Fibroblast of lung (primary cell): ENCODE data around the gene MAML2. TPM values are rescaled to one million over a fixed set of nuclear protein-coding genes. Genes with fewer than 3 reads are reported as not detected.

ENCODE experiments used
- DNase-seq, 2 donors: peaks; one replicate each; pipeline versions ENCODE4 v3.0.0 to v3.0.0-alpha.2; 2010; ENCODE audit warnings: low read depth in 2 of 2
- H2AFZ ChIP-seq: 2 replicates; pipeline ENCODE4 v1.5.1; 2012; ENCODE audit warnings: low read length, control low read depth, inconsistent platforms
- H3K27ac ChIP-seq: 2 replicates; pipeline ENCODE4 v1.5.1; 2011; ENCODE audit warnings: low read length, control low read depth; ENCODE audit not compliant: insufficient read depth
- H3K27me3 ChIP-seq: 2 replicates; pipeline ENCODE4 v1.5.1; 2011; ENCODE audit warnings: mild to moderate bottlenecking, low read length; ENCODE audit not compliant: control insufficient read depth, insufficient read depth
- H3K36me3 ChIP-seq: 2 replicates; pipeline ENCODE4 v1.5.1; 2011; ENCODE audit warnings: low read length; ENCODE audit not compliant: control insufficient read depth, insufficient read depth
- H3K4me1 ChIP-seq: 2 replicates; pipeline ENCODE4 v1.5.1; 2011; ENCODE audit warnings: low read length; ENCODE audit not compliant: control insufficient read depth, insufficient read depth; ENCODE audit errors: extremely low read depth
- H3K4me2 ChIP-seq: 2 replicates; pipeline ENCODE4 v1.5.1; 2011; ENCODE audit warnings: low read length, control low read depth; ENCODE audit not compliant: insufficient read depth; ENCODE audit errors: extremely low read depth
- H3K4me3 ChIP-seq, 4 experiments: fragments of 200-600 bp in 1 of 4; sonication (generic) in 1 of 4; replicated peaks in 1 of 4; 2 replicates each; pipeline ENCODE4 v1.5.1; 2011 to 2016; ENCODE audit warnings: low read length in 4 of 4, low read depth in 3 of 4, mild to moderate bottlenecking in 3 of 4, control low read depth in 2 of 4, inconsistent platforms in 1 of 4, mixed read lengths in 1 of 4; ENCODE audit not compliant: insufficient read depth in 1 of 4; ENCODE audit errors: control extremely low read depth in 1 of 4
- H3K79me2 ChIP-seq: 2 replicates; pipeline ENCODE4 v1.5.1; 2012; ENCODE audit warnings: mild to moderate bottlenecking, low read length, inconsistent platforms; ENCODE audit not compliant: control insufficient read depth, insufficient read depth
- H3K9ac ChIP-seq: 2 replicates; pipeline ENCODE4 v1.5.1; 2011; ENCODE audit warnings: mild to moderate bottlenecking, low read length, control low read depth; ENCODE audit not compliant: insufficient read depth
- H3K9me3 ChIP-seq: 2 replicates; pipeline ENCODE4 v1.5.1; 2012; ENCODE audit warnings: low read depth, low read length; ENCODE audit not compliant: control insufficient read depth, insufficient read depth
- H4K20me1 ChIP-seq: 2 replicates; pipeline ENCODE4 v1.5.1; 2011; ENCODE audit warnings: low read length; ENCODE audit not compliant: control insufficient read depth, insufficient read depth; ENCODE audit errors: extremely low read depth
- CTCF ChIP-seq, 2 donors: IDR thresholded peaks in 1 of 2; conservative IDR thresholded peaks in 1 of 2; 1 replicate in 1 of 2; 2 replicates in 1 of 2; pipeline ENCODE4 v1.5.1; 2011 to 2012; ENCODE audit warnings: low read length in 2 of 2, control low read depth in 1 of 2, inconsistent platforms in 1 of 2, low read depth in 1 of 2, mild to moderate bottlenecking in 1 of 2
- EZH2 ChIP-seq: IDR thresholded peaks from 2 replicates; pipeline ENCODE4 v1.5.1; 2012; ENCODE audit warnings: low read length, control low read depth, mild to moderate bottlenecking; ENCODE audit errors: missing control alignments
- polyA plus RNA-seq, 2 donors: library from polyadenylated mRNA; depleted of rRNA in 1 of 2; stranded (reverse) in 1 of 2; unstranded in 1 of 2; fragments of >200 nt; gene quantifications; 2 replicates each; pipeline ENCODE4 v1.2.1, GENCODE V29; 2011 to 2012; ENCODE audit warnings: missing spikeins in 1 of 2
- total RNA-seq: library from RNA; depleted of rRNA; stranded (reverse); fragments of >200 nt; gene quantifications from 2 replicates; pipeline ENCODE4 v1.2.1, GENCODE V29; 2014

The MAML2 gene
- total and polyA plus RNA-seq, 2 donors (not counting 1 experiment from before 2014, with no cell fraction given), result 13.0 to 19.0 TPM

GRCh38 chr11:96279896-96280290 is 63.1 kb downstream of the MAML2 start:
- no peak overlapping the region for H3K4me2 ChIP-seq
- H3K36me3 ChIP-seq, result no peaks in the 10 kb centered on the region
- no peak overlapping the region for H3K27ac ChIP-seq
- peaks cover 12% of the 10 kb centered on the region for H3K79me2 ChIP-seq
- TF ChIP-seq EZH2, result no peak
- no peak for TF ChIP-seq CTCF (conservative IDR thresholded peaks at IDR 0.05 in 1 of 2, IDR thresholded peaks at IDR 0.05 in 1 of 2; ENCODE audit: low read depth in 1 of 2, low read length in 2 of 2)
- peaks cover 7% of the 10 kb centered on the region for H3K4me1 ChIP-seq
- no peaks in the 10 kb centered on the region for H4K20me1 ChIP-seq
- no peaks in the 10 kb centered on the region for H3K27me3 ChIP-seq
- no peak overlapping the region for H3K9ac ChIP-seq
- H2AFZ ChIP-seq, result no peak overlapping the region
- no peak for DNase-seq
- H3K9me3 ChIP-seq, result no peaks in the 10 kb centered on the region
- H3K4me3 ChIP-seq, result no peak overlapping the region

- Histone ChIP-seq H3K9me3 (no peaks in the 10 kb centered on the region), H3K4me1 (peaks cover 7% of the 10 kb centered on the region), H2AFZ (no peak overlapping the region), H3K36me3 (no peaks in the 10 kb centered on the region), H3K9ac (no peak overlapping the region), H3K27ac (peak overlapping the region; percentile 4), H3K27me3 (no peaks in the 10 kb centered on the region), H3K4me2 (no peak overlapping the region), H3K79me2 (peaks cover 12% of the 10 kb centered on the region), H3K4me3 (no peak overlapping the region), H4K20me1 (no peaks in the 10 kb centered on the region)
- no peak for TF ChIP-seq CTCF (conservative IDR thresholded peaks at IDR 0.05 in 1 of 2, IDR thresholded peaks at IDR 0.05 in 1 of 2; ENCODE audit: low read depth in 1 of 2, low read length in 2 of 2)
- TF ChIP-seq EZH2, result no peak
- peak; percentile 38 to 74 for DNase-seq
These were observed 63.7 kb downstream of the MAML2 start for GRCh38 chr11:96279018-96279895.

- peak; percentile 55 to 75 for DNase-seq
- TF ChIP-seq EZH2, result no peak
- TF ChIP-seq CTCF (conservative IDR thresholded peaks at IDR 0.05 in 1 of 2, IDR thresholded peaks at IDR 0.05 in 1 of 2; ENCODE audit: low read depth in 1 of 2, low read length in 2 of 2), result no peak
- H3K9me3 ChIP-seq, result no peaks in the 10 kb centered on the region
- no peaks in the 10 kb centered on the region for H4K20me1 ChIP-seq
- H3K4me1 ChIP-seq, result peaks cover 7% of the 10 kb centered on the region
- H3K9ac ChIP-seq, result no peak overlapping the region
- no peaks in the 10 kb centered on the region for H3K36me3 ChIP-seq
- no peak overlapping the region for H2AFZ ChIP-seq
- H3K27ac ChIP-seq, result peak overlapping the region; percentile 4
- peak overlapping the region; percentile 29 for H3K4me2 ChIP-seq
- H3K27me3 ChIP-seq, result no peaks in the 10 kb centered on the region
- no peak overlapping the region for H3K4me3 ChIP-seq
- H3K79me2 ChIP-seq, result peaks cover 11% of the 10 kb centered on the region
These were observed 64.7 kb downstream of the MAML2 start for GRCh38 chr11:96278039-96278897.
